SU-DHL-6 (cell line): Measurements from ENCODE around the gene BICD1.

Experiments
- CTCF ChIP-seq: fragments of 200-600 bp; sonication (generic); IDR thresholded peaks from one replicate; pipeline ENCODE4 v1.5.1; 2017; ENCODE audit warnings: antibody characterized with exemption, mild to moderate bottlenecking, low read length, moderate library complexity; ENCODE audit not compliant: insufficient read depth, poor library complexity, severe bottlenecking
- EZH2phosphoT487 ChIP-seq: fragments of 200-600 bp; sonication (generic), shearing (Covaris generic); conservative IDR thresholded peaks from 2 replicates; pipeline ENCODE4 v1.6.1; 2018; ENCODE audit warnings: mild to moderate bottlenecking, antibody characterized with exemption, low read length, moderate library complexity, mixed read lengths

- no peak for TF ChIP-seq CTCF
- TF ChIP-seq EZH2phosphoT487: no peak
These were observed 63.9 kb downstream of the BICD1 start for GRCh38 chr12:32170437-32170998.
